HepG2 (cell line): ENCODE results near the gene B4GALT1.

ENCODE experiments used
- BRF2 ChIP-seq: sonication (generic); formaldehyde crosslinking; IDR thresholded peaks from 2 replicates; pipeline ENCODE4 v1.8.1; 2022; ENCODE audit warnings: mild to moderate bottlenecking, missing genetic modification reagents
- CREM ChIP-seq, 2 experiments: sonication (generic) in 1 of 2; formaldehyde crosslinking in 1 of 2; IDR thresholded peaks; 2 replicates each; pipeline versions ENCODE4 v1.4.0 to v1.6.1; 2016 to 2020; ENCODE audit warnings: antibody characterized with exemption in 1 of 2, mild to moderate bottlenecking in 1 of 2, missing genetic modification reagents in 1 of 2
- ELF1 ChIP-seq: sonication (generic); formaldehyde crosslinking; IDR thresholded peaks from 2 replicates; pipeline ENCODE4 v1.4.0; 2020; ENCODE audit warnings: missing genetic modification reagents
- LCORL ChIP-seq, 2 experiments: fragments of 450-650 bp in 1 of 2; sonication (generic) in 1 of 2; formaldehyde crosslinking in 1 of 2; IDR thresholded peaks; 2 replicates each; pipeline versions ENCODE4 v1.5.0 to v1.6.1; 2017 to 2020; ENCODE audit warnings: antibody characterized with exemption in 1 of 2, missing genetic modification reagents in 1 of 2
- NFE2 ChIP-seq: sonication (generic); formaldehyde crosslinking; IDR thresholded peaks from 2 replicates; pipeline ENCODE4 v1.4.0; 2020; ENCODE audit warnings: missing genetic modification reagents
- SIN3B ChIP-seq: fragments of 150-350 bp; IDR thresholded peaks from 2 replicates; pipeline ENCODE4 v1.6.1; 2014; ENCODE audit warnings: low read length
- SP4 ChIP-seq: sonication (generic); formaldehyde crosslinking; IDR thresholded peaks from 2 replicates; pipeline ENCODE4 v1.8.1; 2023; ENCODE audit warnings: mild to moderate bottlenecking, missing genetic modification reagents
- ZNF383 ChIP-seq: sonication (generic); formaldehyde crosslinking; IDR thresholded peaks from 2 replicates; pipeline ENCODE4 v1.4.0; 2020; ENCODE audit warnings: missing genetic modification reagents, mild to moderate bottlenecking, borderline replicate concordance
- ZNF558 ChIP-seq: sonication (generic); formaldehyde crosslinking; IDR thresholded peaks from 2 replicates; pipeline ENCODE4 v1.9.0; 2022; ENCODE audit warnings: mild to moderate bottlenecking, missing genetic modification reagents, borderline replicate concordance

GRCh38 chr9:33097192-33097591 is 69.9 kb downstream of the B4GALT1 start:
- TF ChIP-seq ZNF558 (CRISPR knock-in tag) (no peak), NFE2 (CRISPR knock-in tag) (no peak), BRF2 (CRISPR knock-in tag) (no peak), ELF1 (CRISPR knock-in tag) (no peak), ZNF383 (no peak), LCORL (IDR thresholded peaks at IDR 0.05) (no peak), LCORL (CRISPR knock-in tag; IDR thresholded peaks at IDR 0.05) (no peak), SIN3B (no peak), SP4 (CRISPR knock-in tag) (no peak), CREM (IDR thresholded peaks at IDR 0.05) (no peak), CREM (CRISPR knock-in tag; IDR thresholded peaks at IDR 0.05) (no peak)
